Rectal smooth muscle tissue (tissue), 1 donor: ENCODE results near the gene GPR139.

Experiments used
- H3K27ac ChIP-seq: one replicate; pipeline ENCODE4 v1.7.0; 2013; ENCODE audit warnings: low read depth, low read length, inconsistent platforms
- H3K27me3 ChIP-seq: one replicate; pipeline ENCODE4 v1.7.0; 2013; ENCODE audit warnings: low read length; ENCODE audit not compliant: control insufficient read depth, insufficient read depth
- H3K36me3 ChIP-seq: one replicate; pipeline ENCODE4 v1.7.0; 2013; ENCODE audit warnings: low read length; ENCODE audit not compliant: control insufficient read depth, insufficient read depth
- H3K4me1 ChIP-seq: one replicate; pipeline ENCODE4 v1.7.0; 2013; ENCODE audit warnings: low read length; ENCODE audit not compliant: control insufficient read depth, insufficient read depth
- H3K4me3 ChIP-seq: one replicate; pipeline ENCODE4 v1.7.0; 2013; ENCODE audit warnings: low read length
- H3K9ac ChIP-seq: one replicate; pipeline ENCODE4 v1.7.0; 2013; ENCODE audit warnings: low read length

Gene GPR139

GRCh38 chr16:20073203-20074098, at the start of gene GPR139:
GPR139 (minus strand) TSS chr16:20073890; CDS start chr16:20073616, 274 bp downstream.
- Histone ChIP-seq H3K27ac (no peak within 1 kb of the TSS), H3K9ac (no peak within 1 kb of the TSS), H3K4me1 (no peaks in the 10 kb centered on the region), H3K36me3 (no peaks in the 10 kb centered on the region), H3K4me3 (no peak within 1 kb of the TSS), H3K27me3 (peaks cover 7% of the 10 kb centered on the region)

DNA sequence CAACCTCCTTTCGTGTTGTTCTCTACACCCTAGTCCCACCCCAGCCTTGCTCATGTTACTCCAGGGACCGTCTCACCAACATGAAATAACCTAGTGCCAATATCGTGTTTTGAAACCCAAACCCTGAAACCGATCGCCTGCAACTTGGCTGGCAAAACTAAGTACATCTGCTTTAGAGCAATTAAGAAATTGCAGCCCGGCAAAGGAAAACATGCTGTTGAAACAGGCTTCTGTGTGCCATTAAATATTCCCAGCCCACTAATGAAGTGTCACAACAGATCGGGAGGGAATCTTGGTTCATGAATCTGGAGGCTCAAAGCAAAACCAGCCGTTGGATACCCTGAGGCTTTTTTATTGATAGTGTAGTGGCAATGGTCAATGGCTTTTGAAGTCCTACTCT, 48.3 kb upstream of the GPR139 start:
- no peak overlapping the region for H3K9ac ChIP-seq
- H3K27ac ChIP-seq: no peak overlapping the region
- no peaks in the 10 kb centered on the region for H3K27me3 ChIP-seq
- no peaks in the 10 kb centered on the region for H3K36me3 ChIP-seq
- H3K4me3 ChIP-seq: no peak overlapping the region
- H3K4me1 ChIP-seq: no peaks in the 10 kb centered on the region

GRCh38 chr16:20114356-20114755, 40.7 kb upstream of the GPR139 start:
- no peaks in the 10 kb centered on the region for H3K4me1 ChIP-seq
- no peak overlapping the region for H3K4me3 ChIP-seq
- H3K9ac ChIP-seq: no peak overlapping the region
- no peaks in the 10 kb centered on the region for H3K27me3 ChIP-seq
- no peaks in the 10 kb centered on the region for H3K36me3 ChIP-seq
- no peak overlapping the region for H3K27ac ChIP-seq

- H3K9ac ChIP-seq: no peak overlapping the region
- H3K36me3 ChIP-seq: no peaks in the 10 kb centered on the region
- H3K4me1 ChIP-seq: no peaks in the 10 kb centered on the region
- H3K27me3 ChIP-seq: no peaks in the 10 kb centered on the region
- no peak overlapping the region for H3K27ac ChIP-seq
- H3K4me3 ChIP-seq: no peak overlapping the region
Measured at GRCh38 chr16:20111143-20111542, 37.5 kb upstream of the GPR139 start.

DNA sequence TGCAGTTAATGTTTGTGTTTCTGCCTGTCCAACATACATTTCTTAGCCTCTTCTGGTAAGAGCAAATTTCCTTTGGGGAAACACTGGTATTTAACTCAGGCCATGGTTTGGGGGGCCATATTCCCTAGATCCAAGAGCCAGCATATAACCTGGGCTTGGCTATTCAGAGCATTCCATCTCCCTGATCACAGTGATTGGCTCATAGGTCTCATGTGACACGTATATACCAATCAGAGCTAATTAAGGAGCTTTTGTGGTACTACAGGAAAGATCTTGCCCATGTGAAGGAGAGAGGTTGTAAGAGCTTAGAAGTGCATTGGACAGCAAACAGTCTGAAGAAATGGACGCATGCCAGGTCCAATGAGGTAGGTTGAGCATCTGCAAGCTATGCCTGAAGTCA, 33.4 kb upstream of the GPR139 start:
- Histone ChIP-seq H3K27ac (no peak overlapping the region), H3K9ac (no peak overlapping the region), H3K27me3 (no peaks in the 10 kb centered on the region), H3K36me3 (no peaks in the 10 kb centered on the region), H3K4me3 (no peak overlapping the region), H3K4me1 (no peaks in the 10 kb centered on the region)

DNA sequence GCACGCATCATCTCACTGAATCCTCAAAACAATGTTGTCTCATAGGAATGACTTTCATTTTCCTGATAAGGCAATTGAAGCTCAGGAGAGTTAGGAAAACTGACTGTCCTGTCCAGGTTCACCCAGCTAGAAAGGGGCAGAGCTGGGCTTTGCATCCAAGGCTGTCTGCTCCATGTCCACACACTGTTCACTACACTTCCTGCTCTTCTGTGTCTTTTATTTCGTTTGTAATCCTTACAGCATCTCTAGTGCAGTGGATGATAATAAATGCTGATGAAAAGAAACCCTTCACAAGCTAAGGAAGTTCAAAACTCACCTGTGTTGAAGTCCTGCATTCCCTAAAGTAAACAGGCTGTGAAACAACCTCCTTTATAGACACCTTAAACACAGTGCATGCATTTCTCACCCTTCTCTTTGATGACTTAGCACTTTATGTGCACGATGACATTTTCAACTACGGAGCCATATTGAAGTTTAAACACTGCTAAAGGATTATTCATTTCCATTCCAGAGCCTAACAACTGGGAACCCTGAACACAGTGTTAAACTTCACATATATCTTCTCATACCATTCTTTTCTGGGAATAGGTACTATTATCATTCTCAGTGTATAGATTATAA, 31.0 kb upstream of the GPR139 start:
- Histone ChIP-seq H3K4me1 (no peaks in the 10 kb centered on the region), H3K36me3 (no peaks in the 10 kb centered on the region), H3K9ac (no peak overlapping the region), H3K27me3 (no peaks in the 10 kb centered on the region), H3K4me3 (no peak overlapping the region), H3K27ac (no peak overlapping the region)

- H3K4me3 ChIP-seq: no peak overlapping the region
- H3K9ac ChIP-seq: no peak overlapping the region
- no peaks in the 10 kb centered on the region for H3K4me1 ChIP-seq
- no peaks in the 10 kb centered on the region for H3K27me3 ChIP-seq
- no peak overlapping the region for H3K27ac ChIP-seq
- no peaks in the 10 kb centered on the region for H3K36me3 ChIP-seq
Measured at GRCh38 chr16:20102521-20102920, 28.8 kb upstream of the GPR139 start.

GRCh38 chr16:20102021-20102420, 28.3 kb upstream of the GPR139 start:
- Histone ChIP-seq H3K9ac (no peak overlapping the region), H3K27ac (no peak overlapping the region), H3K36me3 (no peaks in the 10 kb centered on the region), H3K4me1 (no peaks in the 10 kb centered on the region), H3K27me3 (no peaks in the 10 kb centered on the region), H3K4me3 (no peak overlapping the region)

GRCh38 chr16:20099375-20099774, 25.7 kb upstream of the GPR139 start:
- Histone ChIP-seq H3K27ac (no peak overlapping the region), H3K36me3 (no peaks in the 10 kb centered on the region), H3K9ac (no peak overlapping the region), H3K4me3 (no peak overlapping the region), H3K27me3 (no peaks in the 10 kb centered on the region), H3K4me1 (no peaks in the 10 kb centered on the region)

GRCh38 chr16:20094157-20094556, 20.5 kb upstream of the GPR139 start:
- H3K4me1 ChIP-seq: no peaks in the 10 kb centered on the region
- H3K27ac ChIP-seq: no peak overlapping the region
- H3K4me3 ChIP-seq: no peak overlapping the region
- H3K36me3 ChIP-seq: no peaks in the 10 kb centered on the region
- no peaks in the 10 kb centered on the region for H3K27me3 ChIP-seq
- no peak overlapping the region for H3K9ac ChIP-seq

GRCh38 chr16:20089246-20089965, 15.7 kb upstream of the GPR139 start:
- Histone ChIP-seq H3K4me1 (no peaks in the 10 kb centered on the region), H3K4me3 (no peak overlapping the region), H3K27me3 (no peaks in the 10 kb centered on the region), H3K36me3 (no peaks in the 10 kb centered on the region), H3K9ac (no peak overlapping the region), H3K27ac (no peak overlapping the region)

GRCh38 chr16:20084624-20085226, 11.0 kb upstream of the GPR139 start:
- H3K36me3 ChIP-seq: no peaks in the 10 kb centered on the region
- no peak overlapping the region for H3K9ac ChIP-seq
- H3K27me3 ChIP-seq: no peaks in the 10 kb centered on the region
- H3K4me3 ChIP-seq: no peak overlapping the region
- H3K4me1 ChIP-seq: no peaks in the 10 kb centered on the region
- H3K27ac ChIP-seq: no peak overlapping the region
